Nephron progenitor cell (in vitro differentiated cells): ENCODE measurements around the gene ADCY7.

Experiments used
- DNase-seq: peaks from one replicate; pipeline ENCODE4 v3.0.0; 2021
- H3K27ac Mint-ChIP-seq: 2 replicates; pipeline ENCODE4 v1.8.0; 2021; ENCODE audit warnings: mild to moderate bottlenecking, moderate library complexity, mixed read lengths
- H3K27me3 Mint-ChIP-seq: 2 replicates; pipeline ENCODE4 v1.8.0; 2021; ENCODE audit warnings: mild to moderate bottlenecking, low read depth, mixed read lengths; ENCODE audit not compliant: poor library complexity
- H3K36me3 Mint-ChIP-seq: 2 replicates; pipeline ENCODE4 v1.8.0; 2021; ENCODE audit warnings: low read depth, mixed read lengths
- H3K4me1 Mint-ChIP-seq: 2 replicates; pipeline ENCODE4 v1.8.0; 2021; ENCODE audit warnings: mixed read lengths
- H3K4me3 Mint-ChIP-seq: 2 replicates; pipeline ENCODE4 v1.8.0; 2021; ENCODE audit warnings: mild to moderate bottlenecking, moderate library complexity, mixed read lengths
- H3K9me3 Mint-ChIP-seq: 2 replicates; pipeline ENCODE4 v1.8.0; 2021; ENCODE audit warnings: mild to moderate bottlenecking, moderate library complexity, mixed read lengths
- TF ChIP-seq, protein P1 (sequence below): fragments of 200-600 bp; sonication (generic); IDR thresholded peaks from 2 replicates; pipeline ENCODE4 v1.5.0; 2021; ENCODE audit warnings: antibody characterized with exemption

Gene ADCY7

DNA sequence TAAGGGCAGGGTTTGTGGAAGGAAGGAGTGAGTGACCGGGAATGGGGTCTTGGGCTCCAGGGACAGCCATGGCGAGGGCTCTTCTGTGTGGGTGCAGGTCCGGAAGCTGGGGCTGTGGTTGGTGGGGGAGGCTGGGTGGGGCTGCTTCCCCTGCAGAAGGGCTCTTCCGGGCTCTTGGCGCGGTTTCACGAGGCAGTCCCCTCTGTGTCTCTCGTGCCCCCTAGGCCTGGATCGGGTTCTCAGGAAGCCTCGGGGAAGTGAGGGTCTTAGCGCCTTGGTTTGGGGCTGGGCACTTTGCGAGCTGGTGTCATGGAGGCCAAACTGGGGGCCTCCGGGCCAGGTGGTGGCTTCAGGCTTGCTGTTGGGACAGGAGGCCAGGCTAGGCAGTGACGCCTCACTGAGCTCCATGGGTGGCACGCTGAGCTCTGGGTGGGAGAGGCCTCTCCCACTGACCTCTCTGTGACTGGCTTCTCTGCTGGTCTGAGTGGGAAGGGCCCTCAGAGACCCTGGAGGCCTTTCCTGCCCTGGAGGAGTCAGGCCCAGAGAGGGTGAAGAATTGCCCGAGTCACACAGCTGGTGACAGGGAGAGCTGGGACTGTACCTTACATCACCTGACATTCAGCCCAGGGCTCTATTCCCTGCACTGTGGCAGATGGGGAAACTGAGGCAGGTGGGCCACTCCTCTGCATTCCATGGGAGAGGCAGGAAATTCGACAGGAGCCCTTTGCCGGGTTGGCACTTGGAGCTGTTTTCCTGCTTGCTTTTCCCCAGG, 8.2 kb downstream of the ADCY7 start:
- TF ChIP-seq, protein P1, sequence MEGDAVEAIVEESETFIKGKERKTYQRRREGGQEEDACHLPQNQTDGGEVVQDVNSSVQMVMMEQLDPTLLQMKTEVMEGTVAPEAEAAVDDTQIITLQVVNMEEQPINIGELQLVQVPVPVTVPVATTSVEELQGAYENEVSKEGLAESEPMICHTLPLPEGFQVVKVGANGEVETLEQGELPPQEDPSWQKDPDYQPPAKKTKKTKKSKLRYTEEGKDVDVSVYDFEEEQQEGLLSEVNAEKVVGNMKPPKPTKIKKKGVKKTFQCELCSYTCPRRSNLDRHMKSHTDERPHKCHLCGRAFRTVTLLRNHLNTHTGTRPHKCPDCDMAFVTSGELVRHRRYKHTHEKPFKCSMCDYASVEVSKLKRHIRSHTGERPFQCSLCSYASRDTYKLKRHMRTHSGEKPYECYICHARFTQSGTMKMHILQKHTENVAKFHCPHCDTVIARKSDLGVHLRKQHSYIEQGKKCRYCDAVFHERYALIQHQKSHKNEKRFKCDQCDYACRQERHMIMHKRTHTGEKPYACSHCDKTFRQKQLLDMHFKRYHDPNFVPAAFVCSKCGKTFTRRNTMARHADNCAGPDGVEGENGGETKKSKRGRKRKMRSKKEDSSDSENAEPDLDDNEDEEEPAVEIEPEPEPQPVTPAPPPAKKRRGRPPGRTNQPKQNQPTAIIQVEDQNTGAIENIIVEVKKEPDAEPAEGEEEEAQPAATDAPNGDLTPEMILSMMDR: no peak
- Mint-ChIP-seq H3K9me3 (peaks cover 6% of the 10 kb centered on the region), H3K4me3 (no peak overlapping the region), H3K36me3 (peaks cover 5% of the 10 kb centered on the region), H3K4me1 (peaks cover 6% of the 10 kb centered on the region), H3K27ac (no peak overlapping the region), H3K27me3 (no peaks in the 10 kb centered on the region)
- DNase-seq: no peak

- H3K36me3 Mint-ChIP-seq: peaks cover 5% of the 10 kb centered on the region
- no peak for DNase-seq
Measured at GRCh38 chr16:50275098-50275415, 8.7 kb downstream of the ADCY7 start.

GRCh38 chr16:50275428-50276325, 9.3 kb downstream of the ADCY7 start:
- Mint-ChIP-seq H3K9me3 (peaks cover 10% of the 10 kb centered on the region), H3K36me3 (peaks cover 5% of the 10 kb centered on the region), H3K4me3 (no peak overlapping the region), H3K27me3 (peaks cover 4% of the 10 kb centered on the region), H3K27ac (no peak overlapping the region), H3K4me1 (peaks cover 6% of the 10 kb centered on the region)
- TF ChIP-seq, protein P1: no peak
- no peak for DNase-seq

More at GRCh38 chr16:50275098-50275415, 8.7 kb downstream of the ADCY7 start:
- TF ChIP-seq, protein P1: no peak
- H3K27me3 Mint-ChIP-seq: no peaks in the 10 kb centered on the region
- no peak overlapping the region for H3K27ac Mint-ChIP-seq
- peaks cover 6% of the 10 kb centered on the region for H3K4me1 Mint-ChIP-seq
- H3K4me3 Mint-ChIP-seq: no peak overlapping the region
- H3K9me3 Mint-ChIP-seq: peaks cover 6% of the 10 kb centered on the region

DNA sequence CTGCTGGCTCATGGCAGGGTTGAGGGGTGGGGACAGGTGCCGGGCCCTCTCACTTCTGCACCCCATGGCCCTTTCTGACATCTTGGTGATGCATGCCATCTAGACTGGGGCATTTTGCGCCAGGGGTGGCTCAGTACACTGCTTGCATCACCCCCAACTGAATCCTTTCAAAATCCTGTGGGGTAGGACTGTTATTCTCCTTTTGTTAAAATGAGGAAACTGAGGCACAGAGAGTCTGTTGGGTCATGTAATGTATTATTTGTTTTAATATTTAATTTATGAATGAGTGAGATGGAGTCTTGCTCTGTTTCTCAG, 9.9 kb downstream of the ADCY7 start:
- peaks cover 10% of the 10 kb centered on the region for H3K9me3 Mint-ChIP-seq
- no peak overlapping the region for H3K27ac Mint-ChIP-seq
- H3K4me1 Mint-ChIP-seq: peaks cover 6% of the 10 kb centered on the region
- H3K4me3 Mint-ChIP-seq: no peak overlapping the region
- H3K27me3 Mint-ChIP-seq: peaks cover 4% of the 10 kb centered on the region
- H3K36me3 Mint-ChIP-seq: peaks cover 5% of the 10 kb centered on the region
- no peak for DNase-seq
- TF ChIP-seq, protein P1: no peak

DNA sequence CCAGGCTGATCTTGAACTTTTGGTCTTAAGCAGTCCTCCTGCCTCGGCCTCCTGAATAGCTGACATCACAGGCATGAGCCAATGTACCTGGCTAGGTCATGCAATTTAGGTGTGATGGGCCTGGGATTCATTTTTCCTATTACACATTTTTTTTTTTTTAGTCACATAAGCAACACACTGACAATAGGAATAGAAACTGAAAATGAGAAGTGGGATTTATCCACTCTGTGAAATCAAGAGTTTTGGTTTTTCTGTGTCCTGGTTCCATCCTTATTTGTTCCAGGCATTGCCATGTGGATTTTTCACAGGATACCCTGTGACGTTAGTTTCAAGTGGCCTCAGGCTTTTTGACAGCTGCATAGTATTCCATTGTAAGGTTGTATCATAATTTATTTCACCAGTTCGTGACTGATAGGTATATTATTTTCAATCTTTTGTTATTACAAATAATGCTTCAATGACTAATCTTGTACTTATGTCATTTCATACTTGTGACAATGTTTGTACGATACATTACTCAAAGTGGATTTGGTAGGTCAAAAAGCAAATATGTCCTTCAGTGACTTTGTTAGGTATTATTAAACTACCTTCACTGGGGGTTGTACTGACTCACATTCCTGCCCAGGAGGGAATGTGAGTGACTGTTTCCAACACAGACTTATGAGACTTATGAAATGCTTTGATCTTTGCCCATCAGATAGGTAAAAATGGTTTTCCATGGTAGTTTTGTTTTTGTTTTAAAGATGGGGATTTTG, 10.6 kb downstream of the ADCY7 start:
- no peak overlapping the region for H3K27ac Mint-ChIP-seq
- H3K9me3 Mint-ChIP-seq: peaks cover 10% of the 10 kb centered on the region
- H3K4me1 Mint-ChIP-seq: peaks cover 6% of the 10 kb centered on the region
- peaks cover 5% of the 10 kb centered on the region for H3K36me3 Mint-ChIP-seq
- no peak overlapping the region for H3K4me3 Mint-ChIP-seq
- peaks cover 4% of the 10 kb centered on the region for H3K27me3 Mint-ChIP-seq
- no peak for DNase-seq
- TF ChIP-seq, protein P1: no peak
